Kidney (tissue), 14 donors: Measurements from ENCODE around the gene TRAK1. TPM values are rescaled to one million over a fixed set of nuclear protein-coding genes. Genes with fewer than 3 reads are reported as not detected.
A peak's percentile ranks its signal among the peaks of the same experiment; 100 is the strongest.

Source experiments
- DNase-seq, 5 donors: peaks; one replicate each; pipeline ENCODE4 v3.0.0-alpha.2; 2013 to 2020
- FAIRE-seq: peaks from 2 replicates; lab custom pipeline; 2012; peaks lifted over from hg19 to GRCh38; lab: Jason Lieb, UNC
- H3K27ac ChIP-seq, 2 donors: one replicate each; pipeline ENCODE4 v1.7.0; 2013; ENCODE audit warnings: low read depth in 2 of 2, low read length in 2 of 2, inconsistent platforms in 1 of 2
- H3K27me3 ChIP-seq: one replicate; pipeline ENCODE4 v1.7.1; 2013; ENCODE audit warnings: low read length, inconsistent platforms; ENCODE audit not compliant: control insufficient read depth, insufficient read depth
- H3K36me3 ChIP-seq, 3 donors: one replicate each; pipeline versions ENCODE4 v1.7.0 to v1.7.1; 2013; ENCODE audit warnings: low read length in 3 of 3, control low read depth in 1 of 3, inconsistent platforms in 1 of 3; ENCODE audit not compliant: insufficient read depth in 3 of 3, control insufficient read depth in 2 of 3
- H3K4me1 ChIP-seq, 3 donors: one replicate each; pipeline versions ENCODE4 v1.7.0 to v1.7.1; 2013; ENCODE audit warnings: low read length in 3 of 3, inconsistent platforms in 1 of 3, low read depth in 1 of 3; ENCODE audit not compliant: control insufficient read depth in 2 of 3, insufficient read depth in 2 of 3
- H3K4me3 ChIP-seq, 3 donors: one replicate each; pipeline versions ENCODE4 v1.7.0 to v1.8.1; 2013; ENCODE audit warnings: low read length in 3 of 3, control low read depth in 1 of 3, inconsistent platforms in 1 of 3
- H3K9ac ChIP-seq, 3 donors: one replicate each; pipeline versions ENCODE4 v1.7.0 to v1.7.1; 2013; ENCODE audit warnings: low read length in 3 of 3, control low read depth in 1 of 3, inconsistent platforms in 1 of 3
- H3K9me3 ChIP-seq, 3 donors: one replicate each; pipeline versions ENCODE4 v1.7.0 to v1.7.1; 2013; ENCODE audit warnings: low read length in 3 of 3, control low read depth in 1 of 3, inconsistent platforms in 1 of 3; ENCODE audit not compliant: control insufficient read depth in 2 of 3, insufficient read depth in 1 of 3
- CTCF ChIP-seq: IDR thresholded peaks from 3 replicates; pipeline ENCODE4 v1.5.1; 2012; ENCODE audit warnings: mild to moderate bottlenecking, moderate library complexity, borderline replicate concordance; ENCODE audit not compliant: insufficient read depth; ENCODE audit errors: extremely low read depth
- intact Hi-C: fragments of 100-400 bp; cut with DNase I; formaldehyde crosslinking; loops from one replicate; pipeline ENCODE4 v1.11.1; 2022
- polyA plus RNA-seq: library from polyadenylated mRNA; stranded (reverse); fragments of 350-450 nt; fragmentation: Illumina TruSeq; extraction: RNeasy Lipid Tissue Mini Kit (QIAGEN cat#74804); gene quantifications from one replicate; pipeline ENCODE4 v1.2.3, GENCODE V29; 2014; ENCODE audit warnings: low read depth, low replicate concordance; ENCODE audit not compliant: insufficient read depth
- total RNA-seq: library from RNA; stranded (reverse); fragmentation: NEBNext Ultra II Directional; extraction: Animal tissue kit (Norgen Biotek cat#: 25700); gene quantifications from one replicate; pipeline ENCODE4 v1.2.1, GENCODE V29; 2021
- donor health status: control.
- donor health status: control.
- donor health status: control.
- donor health status: control.
- donor health status: control.
- donor health status: DM: yes; HTN: yes; CAD: no.
- donor health status: Normal renal cell carcinoma (clear cell type).

The TRAK1 gene
- total and polyA plus RNA-seq, 2 donors from 2014 or later: 16.2 to 41.0 TPM

- Histone ChIP-seq H3K36me3 (peaks cover 0 to 5% (median 2%) of the 10 kb centered on the region in 3 donors), H3K27ac (peak overlapping the region in 1 of 2 donors; percentile 5), H3K4me1 (peaks cover 0 to 32% (median 20%) of the 10 kb centered on the region in 3 donors), H3K4me3 (no peak overlapping the region), H3K9me3 (no peaks in the 10 kb centered on the region), H3K9ac (no peak overlapping the region), H3K27me3 (no peaks in the 10 kb centered on the region)
- no peak for TF ChIP-seq CTCF
- no peak for FAIRE-seq
- DNase-seq: no peak
- intact Hi-C loops: no loop called here
These were observed 93.0 kb downstream of the TRAK1 start for GRCh38 chr3:42183991-42184632.

- Histone ChIP-seq H3K4me1 (peaks cover 0 to 28% (median 17%) of the 10 kb centered on the region in 3 donors), H3K36me3 (peaks cover 0 to 5% (median 2%) of the 10 kb centered on the region in 3 donors), H3K9ac (no peak overlapping the region), H3K4me3 (no peak overlapping the region), H3K9me3 (no peaks in the 10 kb centered on the region), H3K27ac (no peak overlapping the region), H3K27me3 (no peaks in the 10 kb centered on the region)
- FAIRE-seq (no peak), DNase-seq (peak in 1 of 5 donors; percentile 28)
- no peak for TF ChIP-seq CTCF
- intact Hi-C loops: no loop called here
These were observed 93.7 kb downstream of the TRAK1 start for GRCh38 chr3:42184651-42185443.

- intact Hi-C loops: no loop called here
- Histone ChIP-seq H3K9me3 (no peaks in the 10 kb centered on the region), H3K36me3 (peaks cover 0 to 12% (median 9%) of the 10 kb centered on the region in 3 donors), H3K27ac (no peak overlapping the region), H3K4me3 (no peak overlapping the region), H3K9ac (no peak overlapping the region), H3K4me1 (peaks cover 0 to 35% (median 23%) of the 10 kb centered on the region in 3 donors), H3K27me3 (no peaks in the 10 kb centered on the region)
- FAIRE-seq (no peak), DNase-seq (no peak)
- no peak for TF ChIP-seq CTCF
These were observed 96.8 kb downstream of the TRAK1 start for GRCh38 chr3:42187936-42188335.
